Astrocyte of the spinal cord (primary cell): ENCODE measurements around the gene GIT2.

Source experiments
- DNase-seq: peaks from one replicate; pipeline ENCODE4 v3.0.0; 2011; ENCODE audit warnings: low read depth, low spot score
- H3K4me3 ChIP-seq: 2 replicates; pipeline ENCODE4 v1.5.1; 2011; ENCODE audit warnings: low read depth, mild to moderate bottlenecking, low read length, moderate library complexity
- in situ Hi-C: cut with HindIII; loops from 2 replicates; pipeline ENCODE4 v1.10.0; 2017; ENCODE audit warnings: low sequenced_read_pairs
- TF ChIP-seq, protein P1 (sequence below): IDR thresholded peaks from 2 replicates; pipeline ENCODE4 v1.5.1; 2012; ENCODE audit warnings: low read depth, mild to moderate bottlenecking, low read length, inconsistent platforms

GIT2 gene

DNA sequence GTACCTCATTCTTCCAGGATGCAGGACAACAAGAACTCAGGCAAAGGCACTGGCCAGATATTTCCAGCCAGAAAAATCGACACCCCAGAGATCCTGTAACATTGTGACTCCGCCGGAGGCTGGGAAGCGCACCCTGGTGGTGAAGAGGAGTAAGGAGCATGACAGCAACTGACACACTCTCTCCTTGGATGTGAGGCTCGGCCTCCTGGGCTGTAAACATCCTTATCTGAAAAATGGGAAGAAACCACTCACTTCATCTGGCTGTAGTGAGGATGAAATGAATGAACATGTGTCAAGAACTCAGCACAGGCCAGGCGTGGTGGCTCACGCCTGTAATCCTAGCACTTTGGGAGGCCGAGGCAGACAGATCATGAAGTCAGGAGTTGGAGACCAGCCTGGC is 68.5 kb downstream of the GIT2 start:
- no peak for DNase-seq
- in situ Hi-C loops, result no loop called here
- TF ChIP-seq, protein P1, sequence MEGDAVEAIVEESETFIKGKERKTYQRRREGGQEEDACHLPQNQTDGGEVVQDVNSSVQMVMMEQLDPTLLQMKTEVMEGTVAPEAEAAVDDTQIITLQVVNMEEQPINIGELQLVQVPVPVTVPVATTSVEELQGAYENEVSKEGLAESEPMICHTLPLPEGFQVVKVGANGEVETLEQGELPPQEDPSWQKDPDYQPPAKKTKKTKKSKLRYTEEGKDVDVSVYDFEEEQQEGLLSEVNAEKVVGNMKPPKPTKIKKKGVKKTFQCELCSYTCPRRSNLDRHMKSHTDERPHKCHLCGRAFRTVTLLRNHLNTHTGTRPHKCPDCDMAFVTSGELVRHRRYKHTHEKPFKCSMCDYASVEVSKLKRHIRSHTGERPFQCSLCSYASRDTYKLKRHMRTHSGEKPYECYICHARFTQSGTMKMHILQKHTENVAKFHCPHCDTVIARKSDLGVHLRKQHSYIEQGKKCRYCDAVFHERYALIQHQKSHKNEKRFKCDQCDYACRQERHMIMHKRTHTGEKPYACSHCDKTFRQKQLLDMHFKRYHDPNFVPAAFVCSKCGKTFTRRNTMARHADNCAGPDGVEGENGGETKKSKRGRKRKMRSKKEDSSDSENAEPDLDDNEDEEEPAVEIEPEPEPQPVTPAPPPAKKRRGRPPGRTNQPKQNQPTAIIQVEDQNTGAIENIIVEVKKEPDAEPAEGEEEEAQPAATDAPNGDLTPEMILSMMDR, result peak; percentile 81

DNA sequence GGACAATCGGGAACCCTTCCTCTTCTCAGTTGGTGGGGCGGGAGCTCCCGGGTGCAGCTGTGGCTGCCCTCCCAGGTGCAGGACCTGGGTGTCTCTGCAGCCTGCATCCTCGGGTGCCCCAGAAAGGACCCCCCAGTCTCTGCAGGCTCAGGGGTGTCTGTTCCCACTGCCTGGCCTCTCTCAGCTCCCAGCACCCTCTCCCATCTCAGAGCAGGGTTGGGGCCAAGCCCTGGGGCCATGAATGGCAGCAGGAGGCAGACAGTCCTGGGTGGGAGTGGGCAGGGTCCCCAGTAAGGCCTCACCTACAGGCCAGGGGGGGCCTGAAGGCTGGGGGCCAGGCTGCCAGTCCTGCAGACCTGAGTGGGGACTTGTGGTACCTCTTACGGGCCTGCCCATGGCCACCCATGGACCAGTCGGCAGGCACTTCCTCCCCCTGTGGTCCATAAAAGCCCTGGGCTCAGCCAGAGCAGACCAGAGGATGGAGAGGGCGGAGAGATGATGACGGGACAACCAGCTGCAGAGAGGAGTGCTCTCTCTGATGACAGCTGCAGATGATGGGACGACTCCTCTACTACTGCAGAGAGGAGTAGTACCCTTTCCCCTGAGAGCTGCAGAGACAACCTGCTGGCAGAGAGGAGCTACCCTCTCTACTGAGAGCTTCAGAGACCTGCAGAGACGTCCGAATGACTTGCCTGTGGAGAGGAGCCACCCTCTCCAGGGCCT is 69.5 kb downstream of the GIT2 start:
- in situ Hi-C loops, result no loop called here
- no peak overlapping the region for H3K4me3 ChIP-seq
- DNase-seq, result no peak
- TF ChIP-seq, protein P1, result no peak

More for the DNA sequence above, 68.5 kb downstream of the GIT2 start:
- H3K4me3 ChIP-seq, result no peak overlapping the region

DNA sequence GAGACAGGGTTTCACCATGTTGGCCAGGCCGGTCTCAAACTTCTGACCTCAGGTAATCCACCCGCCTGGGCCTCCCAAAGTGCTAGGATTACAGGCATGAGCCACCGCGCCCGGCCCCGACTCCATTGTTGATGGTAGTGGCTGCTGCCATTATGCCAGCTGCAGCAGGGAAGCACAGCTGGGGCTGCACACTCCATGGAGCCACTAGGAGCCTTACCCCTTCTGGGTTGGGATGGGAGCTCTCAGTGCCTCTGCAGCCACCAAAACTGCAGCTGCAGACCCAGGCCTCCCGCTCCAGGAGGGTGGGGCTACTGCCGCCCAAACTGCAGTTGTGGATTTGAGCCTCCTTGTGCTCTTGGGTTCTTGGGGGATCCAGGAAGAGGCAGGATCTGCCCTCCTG is 70.2 kb downstream of the GIT2 start:
- H3K4me3 ChIP-seq, result no peak overlapping the region
- no peak for DNase-seq
- TF ChIP-seq, protein P1, result no peak
- in situ Hi-C loops, result no loop called here

DNA sequence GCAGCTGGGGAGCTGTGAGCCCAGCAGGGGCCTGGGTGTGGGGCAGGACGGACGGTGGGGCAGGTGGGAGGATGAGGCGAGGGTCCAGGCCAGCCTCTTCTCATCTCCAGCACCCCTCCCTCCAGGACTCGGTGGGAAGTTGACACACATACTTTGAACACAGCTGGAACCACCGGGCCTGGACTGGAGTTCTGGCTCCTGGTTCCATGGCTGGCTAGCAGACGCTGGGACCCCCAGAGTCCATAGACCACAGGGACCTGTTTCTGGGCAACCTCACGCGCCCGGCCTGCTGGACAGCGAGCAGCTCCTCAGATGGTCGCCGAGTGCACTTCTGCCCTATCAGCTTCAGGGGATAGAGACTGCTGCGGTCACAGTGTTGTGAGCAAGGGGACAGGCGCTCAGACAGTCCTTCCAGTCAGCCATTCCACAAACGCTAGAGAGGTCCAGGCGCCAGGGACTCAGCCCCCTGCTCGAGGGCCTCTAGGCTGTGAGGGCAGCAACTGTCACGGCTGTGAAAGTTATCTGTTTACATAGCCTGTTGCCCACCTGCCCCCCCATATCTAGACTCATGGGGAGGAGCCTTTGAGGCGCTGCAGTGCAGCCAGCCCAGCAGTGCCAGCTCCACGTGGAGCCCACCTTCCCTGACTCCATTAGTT is 70.9 kb downstream of the GIT2 start:
- in situ Hi-C loops, result no loop called here
- no peak for DNase-seq
- H3K4me3 ChIP-seq, result no peak overlapping the region
- TF ChIP-seq, protein P1, result no peak

DNA sequence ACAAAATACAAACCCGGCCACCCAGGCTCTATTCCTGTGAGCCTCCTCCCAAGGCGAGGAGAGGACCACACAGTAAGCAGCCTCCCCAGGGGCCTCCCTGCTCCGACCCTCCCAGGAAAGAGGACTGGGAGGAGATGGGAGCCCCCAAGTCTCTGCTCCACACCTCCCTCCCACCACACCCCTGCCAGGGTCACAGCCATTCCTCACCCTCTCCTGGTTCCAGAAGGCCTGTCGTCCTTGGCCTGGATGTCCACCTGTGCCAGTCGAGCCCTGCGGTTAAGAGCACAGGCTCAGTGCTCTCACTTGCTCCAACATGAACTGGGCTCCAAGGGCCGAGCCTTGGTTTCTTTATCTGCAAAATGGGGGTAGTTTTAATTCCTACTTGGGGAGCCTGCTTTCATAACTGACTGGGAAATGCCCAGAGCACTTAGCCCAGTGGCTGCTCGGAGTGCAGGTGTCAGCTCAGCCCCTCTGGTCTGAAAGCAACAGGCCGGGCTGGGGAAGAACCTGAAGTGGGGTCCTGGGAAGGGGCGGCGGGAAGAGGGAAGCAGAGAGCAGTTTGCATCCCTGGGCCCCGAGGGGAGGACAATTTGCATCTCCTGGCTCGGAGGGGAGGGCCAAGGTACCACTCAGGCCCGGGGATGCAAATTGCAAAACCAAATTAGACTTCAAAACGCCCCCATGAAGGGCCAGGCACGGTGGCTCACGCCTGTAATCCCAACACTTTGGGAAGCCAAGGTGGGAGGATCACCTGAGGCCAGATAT is 72.5 kb downstream of the GIT2 start:
- TF ChIP-seq, protein P1, result no peak
- DNase-seq, result no peak
- in situ Hi-C loops, result no loop called here
- no peak overlapping the region for H3K4me3 ChIP-seq

DNA sequence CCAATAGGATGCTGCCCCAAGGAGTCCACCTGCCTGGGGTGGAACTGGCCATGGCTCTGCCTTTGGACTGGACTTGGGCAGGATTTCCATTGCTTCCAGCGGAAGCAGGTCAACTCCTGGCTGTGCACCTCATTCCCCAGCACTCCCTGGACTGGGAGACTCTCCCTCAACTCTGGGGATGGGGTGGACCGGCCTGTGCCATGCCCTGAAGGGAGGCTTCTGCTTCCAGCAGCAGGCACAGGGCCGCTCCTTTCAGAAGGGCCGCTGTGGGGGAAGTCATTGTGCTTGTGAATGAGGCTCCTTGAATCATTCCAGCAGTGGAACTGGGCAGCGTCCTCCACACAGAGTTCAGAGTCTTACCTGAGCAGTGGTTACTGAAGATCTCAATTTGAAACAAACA is 73.1 kb downstream of the GIT2 start:
- H3K4me3 ChIP-seq, result no peak overlapping the region
- DNase-seq, result no peak
- TF ChIP-seq, protein P1, result no peak
- in situ Hi-C loops, result no loop called here
